Type B pancreatic cell (in vitro differentiated cells): Measurements from ENCODE around the gene CCDC88B. TPM values are rescaled to one million over a fixed set of nuclear protein-coding genes. Genes with fewer than 3 reads are reported as not detected.

Experiments
- DNase-seq: peaks from one replicate; pipeline ENCODE4 v3.0.0; 2021; ENCODE audit warnings: mixed read lengths; ENCODE audit not compliant: unreplicated experiment; ENCODE audit errors: extremely low spot score
- H3K27ac Mint-ChIP-seq: 2 replicates; pipeline ENCODE4 v1.8.0; 2021; ENCODE audit warnings: mild to moderate bottlenecking, mixed read lengths
- H3K27me3 Mint-ChIP-seq: 2 replicates; pipeline ENCODE4 v1.8.0; 2021; ENCODE audit warnings: mixed read lengths
- H3K36me3 Mint-ChIP-seq: 2 replicates; pipeline ENCODE4 v1.8.0; 2021; ENCODE audit warnings: mixed read lengths
- H3K4me1 Mint-ChIP-seq: one replicate; pipeline ENCODE4 v1.8.0; 2021; ENCODE audit warnings: mixed read lengths; ENCODE audit not compliant: unreplicated experiment
- H3K4me3 Mint-ChIP-seq: 2 replicates; pipeline ENCODE4 v1.8.0; 2021; ENCODE audit warnings: mild to moderate bottlenecking, mixed read lengths
- H3K9me3 Mint-ChIP-seq: 2 replicates; pipeline ENCODE4 v1.8.0; 2021; ENCODE audit warnings: mixed read lengths
- CTCF ChIP-seq: fragments of 200-600 bp; sonication (generic); conservative IDR thresholded peaks from 2 replicates; pipeline ENCODE4 v1.5.0; 2021; ENCODE audit warnings: antibody characterized with exemption, mild to moderate bottlenecking
- total RNA-seq: library from RNA; stranded (reverse); gene quantifications from 2 replicates; pipeline ENCODE4 v1.2.1, GENCODE V29; 2021; ENCODE audit warnings: low replicate concordance

The CCDC88B gene
- total RNA-seq, 1 donor from 2014 or later, result 2.8 TPM

GRCh38 chr11:64324692-64325469 is 15.1 kb upstream of the CCDC88B start:
- Mint-ChIP-seq H3K27ac (peak overlapping the region; percentile 46), H3K27me3 (no peaks in the 10 kb centered on the region), H3K4me3 (no peak overlapping the region), H3K4me1 (peaks cover 9% of the 10 kb centered on the region), H3K36me3 (peaks cover 8% of the 10 kb centered on the region), H3K9me3 (no peaks in the 10 kb centered on the region)
- no peak for DNase-seq
- TF ChIP-seq CTCF, result no peak

DNA sequence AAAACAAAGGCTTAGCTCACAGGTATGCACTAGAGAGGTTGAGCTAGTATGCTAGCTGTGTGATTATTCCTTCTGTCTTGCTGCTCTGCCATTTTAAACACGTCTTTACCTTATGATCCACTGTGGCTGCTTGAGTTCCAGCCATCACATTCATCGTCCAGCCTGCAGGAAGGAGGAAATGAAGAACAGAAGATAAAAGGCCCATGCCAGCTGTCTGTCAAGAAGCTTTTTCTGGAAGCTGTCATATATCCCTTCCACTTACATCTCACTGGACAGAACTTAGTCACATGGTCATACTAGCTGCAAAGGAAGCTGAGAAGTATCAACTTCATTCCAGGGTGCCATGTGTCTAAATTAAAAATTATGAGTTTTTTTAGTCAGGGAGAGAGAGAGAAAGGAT is 12.6 kb upstream of the CCDC88B start:
- Mint-ChIP-seq H3K27ac (no peak overlapping the region), H3K4me1 (peaks cover 6% of the 10 kb centered on the region), H3K9me3 (no peaks in the 10 kb centered on the region), H3K36me3 (no peaks in the 10 kb centered on the region), H3K4me3 (no peak overlapping the region), H3K27me3 (no peaks in the 10 kb centered on the region)
- no peak for DNase-seq
- TF ChIP-seq CTCF, result no peak

GRCh38 chr11:64327993-64328392 is 12.0 kb upstream of the CCDC88B start:
- H3K9me3 Mint-ChIP-seq, result no peaks in the 10 kb centered on the region
- no peaks in the 10 kb centered on the region for H3K27me3 Mint-ChIP-seq
- DNase-seq, result no peak
- H3K36me3 Mint-ChIP-seq, result no peaks in the 10 kb centered on the region
- peaks cover 6% of the 10 kb centered on the region for H3K4me1 Mint-ChIP-seq
- H3K27ac Mint-ChIP-seq, result no peak overlapping the region
- H3K4me3 Mint-ChIP-seq, result no peak overlapping the region
- no peak for TF ChIP-seq CTCF

- no peak for DNase-seq
- peaks cover 11% of the 10 kb centered on the region for H3K4me1 Mint-ChIP-seq
- no peak overlapping the region for H3K27ac Mint-ChIP-seq
- H3K36me3 Mint-ChIP-seq, result no peaks in the 10 kb centered on the region
- no peak for TF ChIP-seq CTCF
- no peak overlapping the region for H3K4me3 Mint-ChIP-seq
- H3K27me3 Mint-ChIP-seq, result peaks cover 3% of the 10 kb centered on the region
- H3K9me3 Mint-ChIP-seq, result no peaks in the 10 kb centered on the region
These were observed 9.1 kb upstream of the CCDC88B start for GRCh38 chr11:64330888-64331287.

- Mint-ChIP-seq H3K27ac (peak overlapping the region; percentile 35), H3K4me3 (no peak overlapping the region), H3K9me3 (no peaks in the 10 kb centered on the region), H3K36me3 (no peaks in the 10 kb centered on the region), H3K4me1 (peaks cover 11% of the 10 kb centered on the region), H3K27me3 (peaks cover 3% of the 10 kb centered on the region)
- no peak for DNase-seq
- peak; percentile 42 for TF ChIP-seq CTCF
These were observed 8.2 kb upstream of the CCDC88B start for GRCh38 chr11:64331569-64332371.
